ENCODE results near the gene ZNF273.
"Not testable (repeated sequence)": the region's sequence is repeated elsewhere in the genome, so short reads cannot be mapped to it uniquely, and the experiment has no call there.

Gene ZNF273

GRCh38 chr7:64892116-64892515 lies 11.0 kb upstream of the ZNF273 start:
- Histone ChIP-seq H3K4me2 (ENCODE audit: insufficient read depth, low read length, poor library complexity, severe bottlenecking) (no peak overlapping the region), H2AFZ (ENCODE audit: low read length) (no peak overlapping the region), H3K79me1 (ENCODE audit: low read depth, low read length) (no peaks in the 10 kb centered on the region), H3K23ac (ENCODE audit: low read depth, low read length, poor library complexity) (no peak overlapping the region), H2BK120ac (ENCODE audit: low read depth, low read length) (no peak overlapping the region), H3K4ac (ENCODE audit: low read length) (no peak overlapping the region), H3K27me3 (ENCODE audit: control insufficient read depth in 3 of 3, insufficient read depth in 3 of 3, low read depth in 1 of 3, low read length in 3 of 3) (peaks cover 5 to 53% (median 35%) of the 10 kb centered on the region in 3 experiments), H3K27ac (replicated peaks; ENCODE audit: low read length) (no peak overlapping the region), H3K4me1 (ENCODE audit: control insufficient read depth in 2 of 2, insufficient read depth in 1 of 2, low read depth in 1 of 2, low read length in 2 of 2) (peaks cover 6 to 13% of the 10 kb centered on the region in 2 donors), H2BK15ac (ENCODE audit: low read length) (no peak overlapping the region), H3K4me3 (ENCODE audit: low read length in 2 of 2) (no peak overlapping the region), H4K8ac (ENCODE audit: low read depth, low read length) (no peak overlapping the region), H2AK5ac (ENCODE audit: low read depth, low read length) (no peak overlapping the region), H3K14ac (ENCODE audit: low read length) (no peak overlapping the region), H3K9ac (ENCODE audit: low read depth, low read length, poor library complexity) (no peak overlapping the region), H3K36me3 (replicated peaks in 1 of 2; ENCODE audit: control insufficient read depth in 2 of 2, insufficient read depth in 2 of 2, low read length in 2 of 2) (no peaks in the 10 kb centered on the region), H3K9me3 (replicated peaks in 1 of 2; ENCODE audit: control insufficient read depth in 2 of 2, insufficient read depth in 1 of 2, low read depth in 1 of 2, low read length in 2 of 2) (no peaks in the 10 kb centered on the region), H2BK5ac (ENCODE audit: low read length) (no peak overlapping the region), H2BK12ac (ENCODE audit: low read length) (no peak overlapping the region), H4K91ac (ENCODE audit: low read depth, low read length, poor library complexity) (no peak overlapping the region), H3K18ac (ENCODE audit: low read length) (no peak overlapping the region)
- no peak for DNase-seq (ENCODE audit: low spot score)

GRCh38 chr7:64892666-64893309 lies 10.3 kb upstream of the ZNF273 start:
- DNase-seq (ENCODE audit: low spot score) = no peak
- no peak overlapping the region for H3K18ac ChIP-seq (ENCODE audit: low read length)
- no peak overlapping the region for H4K91ac ChIP-seq (ENCODE audit: low read depth, low read length, poor library complexity)
- H3K27ac ChIP-seq (replicated peaks; ENCODE audit: low read length) = no peak overlapping the region
- no peak overlapping the region for H2BK120ac ChIP-seq (ENCODE audit: low read depth, low read length)
- no peaks in the 10 kb centered on the region for H3K9me3 ChIP-seq (replicated peaks in 1 of 2; ENCODE audit: control insufficient read depth in 2 of 2, insufficient read depth in 1 of 2, low read depth in 1 of 2, low read length in 2 of 2)
- H3K4me3 ChIP-seq (ENCODE audit: low read length in 2 of 2) = no peak overlapping the region
- peaks cover 6 to 13% of the 10 kb centered on the region in 2 donors for H3K4me1 ChIP-seq (ENCODE audit: control insufficient read depth in 2 of 2, insufficient read depth in 1 of 2, low read depth in 1 of 2, low read length in 2 of 2)
- H2AK5ac ChIP-seq (ENCODE audit: low read depth, low read length) = no peak overlapping the region
- H2AFZ ChIP-seq (ENCODE audit: low read length) = no peak overlapping the region
- H4K8ac ChIP-seq (ENCODE audit: low read depth, low read length) = no peak overlapping the region
- H3K9ac ChIP-seq (ENCODE audit: low read depth, low read length, poor library complexity) = no peak overlapping the region
- peaks cover 5 to 48% (median 31%) of the 10 kb centered on the region in 3 experiments for H3K27me3 ChIP-seq (ENCODE audit: control insufficient read depth in 3 of 3, insufficient read depth in 3 of 3, low read depth in 1 of 3, low read length in 3 of 3)
- no peak overlapping the region for H3K4ac ChIP-seq (ENCODE audit: low read length)
- no peak overlapping the region for H2BK5ac ChIP-seq (ENCODE audit: low read length)
- H3K79me1 ChIP-seq (ENCODE audit: low read depth, low read length) = no peaks in the 10 kb centered on the region
- H3K23ac ChIP-seq (ENCODE audit: low read depth, low read length, poor library complexity) = no peak overlapping the region
- no peak overlapping the region for H3K14ac ChIP-seq (ENCODE audit: low read length)
- WGBS, 2 donors (ENCODE audit: extremely low coverage in 2 of 2, insufficient read length in 2 of 2, insufficient replicate concordance in 1 of 2) = no CpG with 5 or more reads among the region's 5 CpGs
- no peaks in the 10 kb centered on the region for H3K36me3 ChIP-seq (replicated peaks in 1 of 2; ENCODE audit: control insufficient read depth in 2 of 2, insufficient read depth in 2 of 2, low read length in 2 of 2)
- no peak overlapping the region for H2BK12ac ChIP-seq (ENCODE audit: low read length)
- H2BK15ac ChIP-seq (ENCODE audit: low read length) = no peak overlapping the region
- H3K4me2 ChIP-seq (ENCODE audit: insufficient read depth, low read length, poor library complexity, severe bottlenecking) = no peak overlapping the region

- Histone ChIP-seq H3K14ac (ENCODE audit: low read length) (no peak overlapping the region), H2AK5ac (ENCODE audit: low read depth, low read length) (no peak overlapping the region), H2AFZ (ENCODE audit: low read length) (no peak overlapping the region), H3K18ac (ENCODE audit: low read length) (no peak overlapping the region), H4K8ac (ENCODE audit: low read depth, low read length) (no peak overlapping the region), H3K36me3 (replicated peaks in 1 of 2; ENCODE audit: control insufficient read depth in 2 of 2, insufficient read depth in 2 of 2, low read length in 2 of 2) (no peaks in the 10 kb centered on the region), H2BK12ac (ENCODE audit: low read length) (no peak overlapping the region), H4K91ac (ENCODE audit: low read depth, low read length, poor library complexity) (no peak overlapping the region), H3K4ac (ENCODE audit: low read length) (no peak overlapping the region), H3K9me3 (replicated peaks in 1 of 2; ENCODE audit: control insufficient read depth in 2 of 2, insufficient read depth in 1 of 2, low read depth in 1 of 2, low read length in 2 of 2) (no peaks in the 10 kb centered on the region), H3K4me2 (ENCODE audit: insufficient read depth, low read length, poor library complexity, severe bottlenecking) (no peak overlapping the region), H3K4me1 (ENCODE audit: control insufficient read depth in 2 of 2, insufficient read depth in 1 of 2, low read depth in 1 of 2, low read length in 2 of 2) (peaks cover 6 to 13% of the 10 kb centered on the region in 2 donors), H2BK5ac (ENCODE audit: low read length) (no peak overlapping the region), H3K27me3 (ENCODE audit: control insufficient read depth in 3 of 3, insufficient read depth in 3 of 3, low read depth in 1 of 3, low read length in 3 of 3) (peaks cover 5 to 42% (median 26%) of the 10 kb centered on the region in 3 experiments), H3K4me3 (ENCODE audit: low read length in 2 of 2) (no peak overlapping the region), H3K9ac (ENCODE audit: low read depth, low read length, poor library complexity) (no peak overlapping the region), H2BK120ac (ENCODE audit: low read depth, low read length) (no peak overlapping the region), H3K79me1 (ENCODE audit: low read depth, low read length) (no peaks in the 10 kb centered on the region), H2BK15ac (ENCODE audit: low read length) (no peak overlapping the region), H3K27ac (replicated peaks; ENCODE audit: low read length) (no peak overlapping the region), H3K23ac (ENCODE audit: low read depth, low read length, poor library complexity) (no peak overlapping the region)
- WGBS, 2 donors (ENCODE audit: extremely low coverage in 2 of 2, insufficient read length in 2 of 2, insufficient replicate concordance in 1 of 2) = no CpG with 5 or more reads among the region's 5 CpGs
- DNase-seq (ENCODE audit: low spot score) = no peak
Observed at GRCh38 chr7:64893401-64893800, 9.7 kb upstream of the ZNF273 start.

- not testable (repeated sequence) for H3K4ac ChIP-seq (ENCODE audit: low read length); H2BK15ac ChIP-seq (ENCODE audit: low read length); H3K4me1 ChIP-seq (ENCODE audit: control insufficient read depth in 2 of 2, insufficient read depth in 1 of 2, low read depth in 1 of 2, low read length in 2 of 2); H2BK5ac ChIP-seq (ENCODE audit: low read length); H3K9ac ChIP-seq (ENCODE audit: low read depth, low read length, poor library complexity); H3K79me1 ChIP-seq (ENCODE audit: low read depth, low read length); H4K91ac ChIP-seq (ENCODE audit: low read depth, low read length, poor library complexity); H2BK12ac ChIP-seq (ENCODE audit: low read length); DNase-seq (ENCODE audit: low spot score); H3K27me3 ChIP-seq (ENCODE audit: control insufficient read depth in 3 of 3, insufficient read depth in 3 of 3, low read depth in 1 of 3, low read length in 3 of 3); H3K23ac ChIP-seq (ENCODE audit: low read depth, low read length, poor library complexity); H3K14ac ChIP-seq (ENCODE audit: low read length); H4K8ac ChIP-seq (ENCODE audit: low read depth, low read length); H2BK120ac ChIP-seq (ENCODE audit: low read depth, low read length); H3K18ac ChIP-seq (ENCODE audit: low read length); H3K27ac ChIP-seq (replicated peaks; ENCODE audit: low read length); H2AK5ac ChIP-seq (ENCODE audit: low read depth, low read length)
- WGBS, 2 donors (ENCODE audit: extremely low coverage in 2 of 2, insufficient read length in 2 of 2, insufficient replicate concordance in 1 of 2) = no CpG with 5 or more reads among the region's 11 CpGs
- H3K4me3 ChIP-seq (ENCODE audit: low read length in 2 of 2) = peak overlapping the region in 1 of 2 donors; percentile 86
- peaks cover 0 to 20% of the 10 kb centered on the region in 2 donors for H3K9me3 ChIP-seq (replicated peaks in 1 of 2; ENCODE audit: control insufficient read depth in 2 of 2, insufficient read depth in 1 of 2, low read depth in 1 of 2, low read length in 2 of 2)
- H2AFZ ChIP-seq (ENCODE audit: low read length) = peak overlapping the region; percentile 93
- H3K36me3 ChIP-seq (replicated peaks in 1 of 2; ENCODE audit: control insufficient read depth in 2 of 2, insufficient read depth in 2 of 2, low read length in 2 of 2) = peaks cover 0 to 24% of the 10 kb centered on the region in 2 donors
- peak overlapping the region; percentile 25 for H3K4me2 ChIP-seq (ENCODE audit: insufficient read depth, low read length, poor library complexity, severe bottlenecking)
Observed at GRCh38 chr7:64902461-64902805, 640 bp upstream of the ZNF273 start.
